ENCODE results near the gene DLX2.

Gene DLX2

DNA sequence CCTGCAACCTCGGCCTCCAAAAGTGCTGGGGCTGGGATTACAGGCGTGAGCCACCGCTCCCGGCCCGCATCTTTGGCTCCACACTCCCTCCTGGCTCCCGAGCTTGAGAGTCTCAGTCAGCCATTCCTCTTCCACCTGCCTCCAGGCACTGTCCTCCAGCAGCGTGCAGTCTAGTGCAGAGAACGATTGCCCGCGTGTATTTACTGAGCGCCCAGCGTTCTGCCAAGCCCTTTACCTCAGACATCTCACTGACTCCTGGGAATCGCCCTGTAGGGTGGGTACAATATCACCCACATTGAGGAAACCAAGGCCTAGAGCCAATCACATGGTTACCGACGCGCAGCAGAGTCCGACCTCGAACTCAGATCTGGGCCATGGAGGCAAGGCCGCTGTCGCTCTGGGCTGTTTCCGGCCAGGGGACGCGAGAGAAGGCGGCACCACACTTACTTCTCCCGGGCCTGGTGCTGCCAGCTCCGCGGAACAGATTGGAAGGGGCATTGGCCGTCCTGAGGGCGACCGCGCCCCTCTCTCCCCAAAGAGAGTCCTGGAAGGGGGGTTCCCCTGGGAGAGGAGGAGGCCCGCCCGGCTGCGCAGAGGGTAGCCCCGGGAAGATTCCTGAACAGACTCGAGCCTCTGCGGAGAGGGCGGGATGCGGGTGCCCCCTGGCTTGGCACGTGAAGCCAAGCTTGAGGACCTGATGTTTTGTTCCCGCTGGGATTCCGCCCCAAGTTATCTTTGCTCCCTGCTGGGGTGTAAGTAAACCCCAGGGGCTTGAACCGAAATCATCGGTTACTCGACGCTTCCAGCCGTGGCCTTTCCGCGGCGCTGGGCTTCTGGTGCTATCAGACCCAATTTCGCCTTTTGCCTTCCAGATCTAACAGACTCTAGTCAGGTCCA, 5.2 kb upstream of the DLX2 start:
- DNase-seq = no peak

DNA sequence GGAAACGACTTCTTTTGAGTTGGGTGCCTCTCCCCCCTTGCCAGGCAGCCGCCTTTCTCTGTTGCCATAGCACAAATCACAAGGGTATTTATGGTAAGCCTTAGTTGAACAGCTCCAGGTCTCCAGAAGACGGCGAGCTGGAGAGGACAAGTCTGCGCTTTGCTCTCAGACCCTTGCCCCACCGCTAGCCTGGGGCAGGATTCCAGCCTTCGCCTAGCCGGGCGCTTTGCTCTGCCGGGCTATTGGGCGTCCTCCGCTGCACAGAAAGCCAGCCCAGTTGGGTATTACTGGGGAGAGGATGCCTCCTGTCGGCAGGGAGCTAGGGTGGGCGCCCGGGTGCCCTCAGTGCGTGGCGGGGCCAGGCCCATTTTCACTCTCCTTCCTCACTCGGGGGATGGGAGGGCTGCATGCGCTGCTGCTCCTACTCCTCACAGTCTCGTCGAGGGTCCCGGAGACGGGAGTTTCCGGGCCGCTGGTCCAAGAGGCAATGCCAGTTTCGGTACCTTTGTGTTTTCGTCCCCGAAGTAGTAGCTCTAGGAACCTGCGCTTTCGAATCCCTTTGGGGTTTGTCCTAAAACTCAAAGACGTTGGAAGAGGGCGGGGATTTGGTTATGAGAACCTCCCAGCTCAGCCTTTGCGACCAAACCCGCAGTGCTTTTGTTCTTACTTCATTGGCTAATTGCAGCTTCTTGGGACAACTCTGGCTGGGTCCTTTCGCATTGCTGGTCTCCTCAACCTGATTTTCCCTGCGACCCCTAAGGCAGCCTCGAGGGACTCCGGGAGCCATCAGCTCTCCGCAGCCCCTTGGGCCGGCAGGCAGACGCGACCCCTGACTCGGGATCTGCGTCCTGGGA, 3.6 kb upstream of the DLX2 start:
- DNase-seq = peak; percentile 51

DNA sequence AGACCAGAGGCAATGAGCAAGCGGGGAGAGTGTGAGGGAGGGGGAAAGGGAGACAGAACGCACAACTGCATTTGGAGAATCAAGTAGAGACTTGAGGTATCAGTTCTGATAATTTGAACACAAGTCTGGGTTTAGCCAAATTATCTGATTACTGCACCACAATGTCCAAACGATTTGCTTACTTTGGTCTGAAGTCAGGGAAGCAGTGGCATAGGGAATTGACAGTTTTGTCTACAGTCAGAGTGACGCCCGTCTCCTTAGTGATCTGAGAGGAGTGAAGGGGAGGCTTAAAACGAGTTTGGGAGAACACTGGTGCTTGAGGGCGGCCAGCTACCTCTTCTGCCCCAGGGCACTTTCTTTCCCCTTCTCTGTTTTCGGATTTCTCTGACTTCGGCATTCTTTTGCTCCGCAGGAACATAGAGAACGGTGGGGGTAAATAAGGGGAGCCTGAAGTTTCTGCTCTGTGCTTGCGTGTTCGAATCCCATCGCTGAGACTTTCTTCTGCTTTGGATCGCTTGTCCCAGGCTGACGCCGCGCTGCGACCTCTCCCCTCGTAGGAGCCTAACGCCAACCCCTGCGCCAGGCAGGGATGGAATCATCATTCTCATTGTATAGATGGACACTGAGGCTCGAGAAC, 2.9 kb upstream of the DLX2 start:
- no peak for DNase-seq

DNA sequence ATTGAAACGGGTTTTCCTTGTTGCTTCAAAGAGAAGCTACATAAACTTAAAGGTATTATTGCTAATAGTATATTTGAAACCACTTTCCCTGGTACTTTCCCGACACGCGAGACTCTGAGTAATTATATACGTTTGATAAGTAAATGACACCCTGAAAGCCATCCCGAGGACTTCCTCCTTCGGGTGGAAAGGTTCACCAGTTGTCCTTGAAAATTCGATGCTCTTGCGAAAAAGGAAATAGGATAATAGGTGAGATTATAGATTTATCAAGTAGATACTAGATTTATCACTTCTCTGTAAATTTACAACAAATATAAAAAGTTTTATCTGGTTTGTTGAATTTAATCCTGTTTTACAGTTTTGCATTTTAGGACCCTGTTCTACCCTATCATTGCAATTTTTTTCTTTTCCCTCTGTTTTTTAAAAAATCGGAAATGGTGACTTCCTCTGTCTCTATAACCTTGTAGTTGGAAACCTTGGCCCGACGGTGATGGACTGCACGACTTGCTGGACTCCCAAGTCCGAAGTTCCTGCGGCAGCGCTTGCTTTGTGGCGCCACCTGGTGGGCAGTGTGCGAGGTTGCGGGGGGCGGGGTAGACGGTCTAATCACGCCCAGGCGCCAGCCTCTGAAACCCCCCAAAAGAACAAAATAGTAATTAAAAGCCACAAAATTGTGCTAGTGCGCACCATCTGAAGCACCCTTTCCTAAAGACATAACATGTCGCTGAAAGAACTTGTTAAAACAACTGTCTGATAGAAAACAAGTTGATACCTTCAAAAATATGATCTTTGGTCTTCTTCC, 972 bp upstream of the DLX2 start:
- peak; percentile 74 for DNase-seq

DNA sequence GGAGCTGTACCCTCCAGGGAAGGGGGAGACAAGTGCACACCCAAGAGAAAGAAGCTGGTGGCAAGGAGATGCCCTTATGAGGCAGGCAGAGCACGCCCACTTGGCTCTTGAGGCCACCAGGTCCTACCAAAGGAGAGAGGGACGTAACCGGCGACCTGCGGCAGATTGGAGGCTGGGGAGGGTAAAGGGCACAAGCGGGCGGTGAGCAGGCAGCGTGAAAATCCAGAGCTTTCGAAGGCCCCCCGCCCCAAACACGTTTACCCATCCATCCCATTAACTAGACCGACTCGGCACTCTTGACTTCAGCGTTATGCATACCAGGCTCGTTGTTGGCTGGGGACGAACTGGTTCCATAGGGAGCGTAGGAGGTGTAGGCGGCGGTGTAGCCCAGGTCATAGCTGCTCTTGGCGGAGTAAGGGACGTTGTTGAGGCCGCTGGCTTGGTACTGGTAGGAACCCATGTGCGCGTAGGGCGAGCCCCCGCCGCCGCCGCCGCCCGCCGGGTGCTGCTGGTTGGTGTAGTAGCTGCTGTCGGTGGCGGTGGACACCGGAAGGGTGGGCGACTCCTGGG, 794 bp downstream of the DLX2 start:
- DNase-seq = no peak

DNA sequence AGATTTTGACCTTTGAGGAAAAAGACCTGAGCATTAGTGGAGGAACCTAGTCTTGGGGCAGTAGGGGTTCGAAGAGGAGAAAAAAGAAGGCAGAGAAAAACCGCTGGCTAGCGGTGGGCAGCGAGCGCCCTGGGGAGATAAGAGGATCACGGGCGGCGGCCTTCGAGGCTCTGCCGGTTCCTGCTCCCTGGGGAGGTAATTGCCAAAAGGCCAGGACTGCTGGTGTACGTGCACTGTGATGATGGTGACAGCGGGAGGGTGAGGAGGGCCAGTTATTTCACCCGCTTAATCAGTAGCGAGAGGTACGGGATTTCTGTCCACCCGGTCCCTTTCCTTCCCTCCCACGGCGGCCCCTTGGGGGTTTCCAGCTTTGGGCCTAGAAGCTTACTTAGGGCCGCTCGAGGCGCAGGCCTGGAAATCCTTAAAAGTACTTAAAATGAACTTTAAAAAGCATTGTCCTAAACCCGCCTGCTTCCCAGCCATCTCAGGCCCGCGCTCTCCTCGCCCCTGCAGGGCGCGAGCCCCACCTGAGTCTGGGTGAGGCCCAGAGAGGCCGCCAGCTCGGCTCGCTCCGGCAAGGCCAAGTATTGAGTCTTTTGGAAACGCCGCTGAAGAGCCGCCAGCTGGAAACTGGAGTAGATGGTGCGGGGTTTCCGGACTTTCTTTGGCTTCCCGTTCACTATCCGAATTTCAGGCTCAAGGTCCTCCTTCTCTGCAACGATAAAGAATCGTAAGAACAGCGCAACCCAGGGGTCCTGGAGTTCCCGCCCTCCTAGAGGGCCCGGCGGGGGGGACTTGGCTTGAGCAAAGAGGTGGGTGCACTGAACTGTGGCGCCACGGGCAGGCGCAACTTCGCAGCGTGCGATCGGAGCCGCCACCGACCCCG, 1.5 kb downstream of the DLX2 start:
- no peak for DNase-seq

DNA sequence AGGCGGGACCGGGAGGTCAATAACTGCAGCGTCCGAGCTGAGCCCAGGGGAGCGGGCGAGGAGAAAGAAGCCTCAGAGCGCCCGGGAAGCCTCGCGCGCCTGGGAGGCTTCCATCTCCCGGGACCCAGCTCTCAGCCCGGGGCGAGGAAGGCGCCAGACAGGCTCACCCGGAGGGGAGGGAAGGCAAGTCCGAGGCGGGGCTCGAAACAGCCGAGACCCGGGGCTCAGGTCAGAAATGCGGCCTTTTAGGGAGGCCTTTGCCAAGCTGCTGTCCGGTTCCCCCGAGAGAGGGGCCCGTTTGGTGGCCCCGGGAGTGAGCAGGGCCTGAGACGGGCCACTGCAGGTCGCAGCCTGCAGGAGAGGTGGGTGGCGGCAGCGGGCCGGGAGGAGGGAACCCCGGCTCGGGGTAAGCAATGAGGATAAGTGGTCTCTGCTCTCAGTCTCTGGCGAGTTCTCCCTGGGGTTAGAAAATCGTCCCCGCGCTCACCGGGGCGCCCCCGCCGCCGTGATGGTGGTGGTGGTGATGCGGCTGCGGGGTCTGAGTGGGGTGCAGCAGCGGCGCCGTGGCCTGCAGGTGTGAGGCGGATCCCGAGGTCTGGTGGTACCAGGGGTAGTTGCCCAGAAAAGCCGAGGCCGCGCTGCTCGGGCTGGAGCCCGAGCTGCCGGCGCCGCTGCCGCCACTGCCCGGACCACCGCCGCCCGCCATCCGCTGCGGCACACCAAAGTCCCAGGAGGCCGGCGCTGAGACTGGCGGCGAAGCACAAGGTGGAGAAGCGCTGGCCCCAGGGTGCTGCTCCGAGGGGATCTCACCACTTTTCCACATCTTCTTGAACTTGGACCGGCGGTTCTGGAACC, 2.4 kb downstream of the DLX2 start:
- DNase-seq = no peak

DNA sequence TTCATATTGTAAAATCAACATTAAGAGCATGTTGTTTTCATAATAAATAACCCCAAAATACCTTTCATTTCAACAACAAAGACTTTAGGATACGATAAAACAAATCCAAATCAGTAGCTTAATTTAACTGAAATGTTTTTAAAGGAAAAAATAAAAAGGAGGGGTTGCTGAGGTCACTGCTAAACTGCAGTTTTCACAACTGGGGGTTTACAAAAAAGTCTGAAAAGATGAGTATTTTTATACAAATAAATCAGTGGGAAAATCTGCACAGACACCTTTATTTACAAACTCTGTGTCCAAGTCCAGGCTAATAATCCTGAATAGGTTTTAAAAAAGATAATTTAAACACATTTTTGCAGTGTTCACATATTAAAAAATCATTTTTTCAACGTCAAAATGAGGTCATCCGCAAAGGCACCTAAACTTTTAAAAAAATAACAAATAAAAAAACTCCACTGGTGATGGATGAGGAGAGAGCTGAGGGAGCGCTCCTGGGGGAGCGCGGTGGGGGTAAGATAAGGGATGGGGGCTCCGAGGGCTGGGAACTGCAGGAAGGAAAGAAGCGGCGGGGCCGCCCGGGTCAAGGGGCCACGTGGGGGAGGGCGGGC, 3.1 kb downstream of the DLX2 start:
- DNase-seq = no peak

DNA sequence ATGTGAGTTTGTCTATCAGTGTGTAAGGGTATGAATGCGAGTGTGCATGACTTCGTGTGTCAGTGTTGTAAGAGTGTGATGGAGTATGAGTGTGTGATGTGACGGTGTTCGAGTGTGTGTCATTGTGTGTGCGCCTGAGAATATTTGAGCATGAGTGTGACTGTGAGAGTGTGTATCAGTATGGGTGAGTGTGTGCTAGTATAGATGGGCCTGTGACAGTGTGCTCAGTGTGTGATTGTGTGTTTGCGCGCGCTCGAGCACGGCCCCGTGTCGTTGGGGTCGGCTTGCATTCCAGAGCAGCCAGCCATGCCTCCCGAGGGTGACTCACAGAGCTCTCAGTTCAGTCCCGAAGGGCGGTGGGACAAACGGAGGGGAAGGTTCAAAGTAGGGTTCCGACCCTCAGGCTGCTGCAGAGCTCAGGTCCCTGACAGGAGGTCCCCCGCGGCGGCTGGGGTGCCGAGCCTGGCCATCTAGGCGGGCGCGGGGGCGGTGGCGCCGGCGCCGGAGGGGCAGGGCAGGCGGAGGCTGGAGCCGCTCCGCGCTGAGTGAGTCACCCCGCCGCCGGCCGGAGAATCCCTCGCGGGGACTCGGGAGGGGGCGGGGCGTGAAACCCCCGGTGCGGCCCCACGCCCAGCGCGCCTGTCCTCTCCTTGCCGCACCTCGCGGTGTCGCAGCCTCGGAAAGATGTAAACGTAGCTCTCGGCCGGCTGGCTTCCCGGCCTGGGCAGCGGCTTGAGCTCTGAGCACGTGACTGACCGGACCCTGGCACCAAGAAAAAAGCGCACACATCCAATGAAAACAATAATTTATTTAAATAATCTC, 3.8 kb downstream of the DLX2 start:
- DNase-seq = no peak

DNA sequence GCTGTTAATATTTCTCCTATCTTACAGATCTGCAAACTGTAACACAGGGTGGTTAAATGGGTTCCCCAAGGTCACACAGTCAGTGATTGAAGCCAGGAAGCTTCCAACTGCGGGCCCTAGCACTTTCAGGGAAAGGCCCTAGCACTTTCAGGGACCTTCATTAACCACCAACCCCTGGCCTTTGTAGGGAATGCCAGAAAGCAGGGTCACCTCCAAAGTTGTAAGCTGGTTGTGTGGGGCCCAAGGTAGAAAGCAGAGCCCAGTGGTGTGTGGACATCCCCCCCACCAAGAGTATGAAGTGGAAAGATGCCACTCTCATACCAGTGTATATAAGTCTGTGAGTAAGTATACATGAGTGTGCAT, 4.4 kb downstream of the DLX2 start:
- DNase-seq = no peak

DNA sequence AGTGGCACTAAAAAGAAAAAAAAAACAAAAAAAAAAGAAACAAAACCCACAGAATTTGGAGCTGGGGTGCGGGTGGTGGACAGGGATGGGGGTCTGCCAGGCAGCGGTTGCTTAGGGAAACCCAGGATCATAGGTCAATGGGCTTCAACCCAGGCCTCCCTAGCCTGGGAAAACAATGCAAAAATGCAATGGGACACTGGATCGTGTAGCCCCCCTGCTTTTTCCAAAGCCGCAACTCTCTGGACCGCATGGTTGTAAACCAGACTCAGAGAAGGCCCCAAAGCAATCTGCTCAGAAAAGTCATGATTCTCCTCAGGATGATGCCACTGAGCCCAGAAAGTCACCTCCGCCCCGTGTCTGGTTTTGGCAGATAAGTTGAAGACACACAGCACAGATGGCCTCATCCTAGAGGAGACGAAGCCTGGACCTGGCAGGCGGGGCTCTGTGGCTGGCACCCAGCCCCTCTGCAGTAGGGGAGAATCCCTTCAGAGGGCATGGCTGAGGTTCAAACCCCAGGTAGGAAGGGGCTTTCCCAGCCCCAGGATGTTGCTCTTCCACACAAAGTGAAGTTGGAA, 5.1 kb downstream of the DLX2 start:
- no peak for DNase-seq

DNA sequence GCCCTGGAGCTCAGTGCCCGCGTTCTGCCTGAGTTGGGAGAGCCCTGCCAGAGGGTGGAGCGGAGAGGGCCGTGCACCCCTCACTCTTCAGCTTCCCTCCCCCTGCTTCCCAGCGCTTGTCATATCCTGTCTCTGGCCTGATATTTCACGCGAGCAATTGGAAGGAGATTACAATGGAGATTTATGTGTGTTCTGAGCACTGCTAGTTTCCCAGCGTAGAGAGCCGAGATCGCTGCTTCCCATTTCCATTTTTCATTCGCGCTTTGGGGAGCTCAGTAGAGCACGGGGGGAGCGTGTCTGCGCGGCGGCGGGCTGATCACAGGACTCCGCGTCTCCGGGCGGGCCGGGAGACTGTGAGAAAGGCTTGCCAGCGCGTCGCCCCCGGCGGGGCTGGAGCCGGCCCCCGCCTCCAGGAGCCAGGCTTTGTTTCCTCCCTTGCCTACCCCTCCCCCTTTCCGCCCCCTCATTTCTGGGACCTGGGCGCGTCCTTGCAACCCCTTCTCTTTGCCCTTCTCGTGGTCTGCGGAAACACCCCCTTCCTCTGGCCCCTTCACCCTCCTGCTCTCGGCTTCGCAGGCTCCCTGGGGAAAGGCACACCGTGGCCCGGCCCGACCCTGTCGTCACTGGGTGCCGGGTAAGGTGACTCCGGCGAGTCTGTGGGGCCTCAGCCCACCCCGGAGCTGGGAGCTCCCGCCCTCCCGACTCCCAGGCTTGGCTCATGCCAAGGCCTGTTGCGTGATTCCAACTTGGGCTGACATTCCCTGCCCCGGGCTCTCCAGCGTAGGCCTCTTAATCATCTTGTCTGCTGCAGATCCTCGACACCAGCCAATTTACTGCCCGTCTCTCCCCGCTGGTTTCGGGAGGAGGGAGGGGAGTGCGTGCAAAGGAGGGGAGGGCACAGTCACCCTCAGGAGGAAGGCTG, 5.8 kb downstream of the DLX2 start:
- no peak for DNase-seq

DNA sequence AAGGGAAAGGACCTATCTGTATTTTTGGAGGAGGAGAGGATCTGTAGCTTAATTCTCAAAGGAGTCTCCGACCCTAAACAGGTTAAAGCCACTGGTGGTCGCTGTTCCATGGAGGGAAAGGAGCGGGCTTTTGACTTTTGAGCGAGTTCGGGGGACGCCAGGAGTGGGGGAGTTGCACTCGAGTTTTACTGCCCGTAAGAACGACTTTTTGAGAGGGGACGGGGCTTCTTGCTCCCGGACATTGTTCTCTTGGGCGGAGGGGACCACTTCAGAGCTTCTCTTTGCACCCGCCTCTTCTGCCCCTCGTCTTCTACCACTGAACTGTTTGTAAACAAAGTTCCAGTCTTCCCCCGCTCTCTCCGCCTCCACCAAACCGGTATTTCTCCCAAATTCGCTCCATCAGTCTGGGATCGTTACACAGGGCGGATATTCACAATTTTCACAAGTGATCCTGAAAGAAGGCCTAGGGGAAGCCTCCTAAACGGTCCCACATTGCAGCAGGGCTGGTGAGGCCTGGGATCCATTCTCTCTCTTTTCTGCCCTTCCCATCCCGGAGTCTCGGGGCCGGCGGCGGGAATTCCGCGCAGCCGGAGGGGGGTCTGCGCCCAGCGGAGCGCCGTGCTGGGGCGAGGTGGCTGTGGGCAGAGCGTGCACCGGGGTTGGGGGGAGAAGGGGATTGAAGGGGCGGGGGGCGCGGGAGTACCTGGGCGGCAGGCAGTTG, 6.6 kb downstream of the DLX2 start:
- no peak for DNase-seq

DNA sequence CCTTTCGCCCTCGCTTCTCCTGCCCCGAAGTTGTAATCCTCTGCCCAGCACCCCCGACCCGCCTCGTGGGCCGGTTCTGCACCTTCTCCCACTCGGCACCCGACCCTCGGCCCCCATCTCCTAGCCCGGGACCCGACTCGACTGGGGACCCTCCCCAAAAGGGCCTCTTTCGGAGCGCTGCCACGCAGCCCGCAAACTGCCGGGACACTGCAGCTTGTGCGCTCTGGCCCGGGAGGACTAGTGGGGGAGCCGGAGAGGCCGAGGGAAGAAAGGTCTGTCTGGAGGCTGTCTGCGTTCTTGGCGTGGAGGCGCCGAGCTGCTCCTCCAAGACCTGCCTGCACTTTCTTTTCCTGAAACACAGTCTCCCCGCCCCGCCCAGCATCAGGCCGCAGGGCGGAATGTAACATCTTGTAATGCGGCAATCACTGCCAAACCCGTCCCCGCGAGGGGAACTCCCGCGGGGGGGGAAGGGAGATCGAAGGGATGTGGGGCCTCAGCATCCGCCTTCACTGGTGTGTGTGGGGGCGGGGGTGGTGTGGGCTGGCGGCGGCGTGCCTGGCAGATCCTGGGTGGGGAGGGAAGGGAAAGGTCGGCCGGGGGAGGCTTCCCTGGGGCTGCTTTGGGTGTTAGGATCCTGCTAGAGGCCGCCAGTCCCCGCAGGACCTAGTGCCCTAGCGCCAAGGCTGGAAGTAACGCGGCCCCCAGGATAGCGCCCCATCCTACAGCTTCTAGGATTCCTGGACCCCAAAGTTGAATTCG, 7.4 kb downstream of the DLX2 start:
- peak; percentile 79 for DNase-seq

DNA sequence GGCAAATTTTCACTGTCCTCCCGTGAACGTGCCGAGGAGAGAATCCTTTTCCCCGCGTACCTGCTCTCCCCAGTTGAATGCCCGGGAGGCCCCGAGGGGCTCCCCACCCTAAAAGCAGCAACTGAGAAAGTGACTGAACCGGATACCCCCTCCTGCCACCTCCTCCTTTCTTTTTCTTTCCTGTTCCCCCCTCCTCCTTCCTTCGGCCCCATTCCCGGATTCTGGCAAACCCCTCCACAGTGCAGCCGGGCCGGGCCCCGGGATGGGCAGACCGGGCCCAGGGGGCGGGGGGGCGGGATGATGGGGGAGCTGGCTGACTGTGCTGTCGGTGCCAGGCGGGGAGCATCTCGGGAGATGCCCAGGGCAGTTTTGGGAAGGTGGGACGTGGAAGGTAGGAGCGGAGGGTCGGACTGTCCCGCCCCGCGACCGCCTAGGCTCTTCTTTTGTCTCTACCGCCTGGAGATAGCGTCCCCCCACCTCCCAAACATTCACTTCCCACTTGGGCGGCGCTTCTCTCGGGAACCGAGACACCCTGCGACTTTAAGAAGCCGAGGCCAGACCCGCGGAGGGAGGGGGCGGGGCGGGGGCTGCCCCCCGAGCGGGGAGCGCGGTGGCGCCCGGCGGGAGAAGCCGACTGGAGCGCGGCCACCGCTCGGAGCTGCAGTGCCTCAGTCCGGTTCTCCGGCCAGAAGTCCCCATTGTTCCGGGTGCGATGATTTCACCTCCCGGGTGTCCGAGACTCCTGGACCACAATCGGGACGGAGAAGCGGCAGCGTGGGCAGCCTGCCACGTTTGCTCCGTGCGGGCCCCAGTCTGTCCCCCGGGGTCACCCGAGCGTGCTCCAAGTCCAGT, 8.2 kb downstream of the DLX2 start:
- no peak for DNase-seq

Measured in activated CD8-positive, alpha-beta memory T cell treated with anti-CD3 and anti-CD28 coated beads, Interleukin-2, amount 50 U/mL, for 4 hours (primary cell).